Measurements from ENCODE around the gene ZBTB37.
"Not testable (repeated sequence)": the region's sequence is repeated elsewhere in the genome, so short reads cannot be mapped to it uniquely, and the experiment has no call there.

ZBTB37 gene

GRCh38 chr1:173913111-173913510, 44.9 kb downstream of the ZBTB37 start:
- DNase-seq, result no peak

GRCh38 chr1:173914366-173914871, 46.2 kb downstream of the ZBTB37 start:
- no peak for DNase-seq

GRCh38 chr1:173915596-173915995, 47.4 kb downstream of the ZBTB37 start:
- no peak for DNase-seq

GRCh38 chr1:173916667-173917066, 48.5 kb downstream of the ZBTB37 start:
- no peak for DNase-seq

- no peak for DNase-seq
Observed at GRCh38 chr1:173917149-173917548, 49.0 kb downstream of the ZBTB37 start, which contains the start of gene SERPINC1. TSS of gene SERPINC1 (minus strand) at chr1:173917327. CDS start at chr1:173917259, 68 bp downstream.

GRCh38 chr1:173917635-173918493, 49.7 kb downstream of the ZBTB37 start:
- DNase-seq, result no peak

GRCh38 chr1:173920861-173921260, 52.7 kb downstream of the ZBTB37 start:
- peak; percentile 24 for DNase-seq

GRCh38 chr1:173925306-173926242, 57.4 kb downstream of the ZBTB37 start:
- no peak for DNase-seq

- DNase-seq, result not testable (repeated sequence)
Observed at GRCh38 chr1:173930541-173930940, 62.4 kb downstream of the ZBTB37 start.

GRCh38 chr1:173934440-173934839, 66.3 kb downstream of the ZBTB37 start:
- DNase-seq, result no peak

GRCh38 chr1:173937062-173937461, 68.9 kb downstream of the ZBTB37 start:
- DNase-seq, result no peak

GRCh38 chr1:173946380-173946921, 78.3 kb downstream of the ZBTB37 start:
- DNase-seq, result no peak

- no peak for DNase-seq
Observed at GRCh38 chr1:173948594-173948993, 80.4 kb downstream of the ZBTB37 start.
